PC-9 (cell line): ENCODE measurements around the gene TBCD. TPM values are rescaled to one million over a fixed set of nuclear protein-coding genes. Genes with fewer than 3 reads are reported as not detected.

Experiments used
- BruUV-seq: library from RNA; stranded (reverse); fragments of 400-500 nt; replicated peaks from 2 replicates; lab custom pipeline; 2021; lab: Mats Ljungman, UMichigan
- CTCF ChIA-PET: fragments of 300-600 bp; sonication (Branson Sonifier 250); formaldehyde crosslinking; loops from one replicate; lab custom pipeline; 2022; ENCODE audit warnings: antibody characterized with exemption; lab: Charles Lee
- POLR2A ChIA-PET: fragments of 300-600 bp; sonication (Branson Sonifier 250); formaldehyde crosslinking; loops from one replicate; lab custom pipeline; 2022; ENCODE audit warnings: antibody characterized with exemption; ENCODE audit not compliant: unreplicated experiment; lab: Charles Lee
- DNase-seq, 2 experiments: peaks; one replicate each; pipeline versions ENCODE4 v3.0.0 to v3.0.0-alpha.2; 2015 to 2022; ENCODE audit warnings: mixed read lengths in 1 of 2
- H2AFZ ChIP-seq: fragments of 200-600 bp; sonication (generic); 2 replicates; pipeline ENCODE4 v1.8.1; 2017; ENCODE audit warnings: antibody characterized with exemption
- H3F3A ChIP-seq: fragments of 200-600 bp; sonication (generic); 2 replicates; pipeline ENCODE4 v1.8.1; 2017; ENCODE audit warnings: antibody characterized with exemption, mild to moderate bottlenecking, low read depth; ENCODE audit not compliant: insufficient read depth
- H3K27ac ChIP-seq: fragments of 200-600 bp; sonication (generic); 2 replicates; pipeline ENCODE4 v1.6.1; 2016; ENCODE audit warnings: mixed run types
- H3K27me3 ChIP-seq: fragments of 200-600 bp; sonication (generic); 2 replicates; pipeline ENCODE4 v1.6.1; 2016; ENCODE audit warnings: low read depth, mixed run types; ENCODE audit not compliant: insufficient read depth
- H3K36me3 ChIP-seq: fragments of 200-600 bp; sonication (generic); 2 replicates; pipeline ENCODE4 v1.6.1; 2016; ENCODE audit warnings: low read depth, mixed run types
- H3K4me1 ChIP-seq: fragments of 200-600 bp; sonication (generic); replicated peaks from 2 replicates; pipeline ENCODE4 v1.6.1; 2016; ENCODE audit warnings: mixed run types; ENCODE audit not compliant: insufficient read depth
- H3K4me2 ChIP-seq: fragments of 200-600 bp; sonication (generic); 2 replicates; pipeline ENCODE4 v1.6.1; 2017; ENCODE audit warnings: mixed run types
- H3K4me3 ChIP-seq: fragments of 200-600 bp; sonication (generic); 2 replicates; pipeline ENCODE4 v1.6.1; 2016; ENCODE audit warnings: mixed run types
- H3K79me2 ChIP-seq: fragments of 200-600 bp; sonication (generic); 2 replicates; pipeline ENCODE4 v1.6.1; 2017; ENCODE audit warnings: low read depth, mixed run types
- H3K9me2 ChIP-seq: fragments of 200-600 bp; sonication (generic); 2 replicates; pipeline ENCODE4 v1.8.1; 2017; ENCODE audit warnings: mild to moderate bottlenecking; ENCODE audit not compliant: insufficient read depth
- H3K9me3 ChIP-seq: fragments of 200-600 bp; sonication (generic); 2 replicates; pipeline ENCODE4 v1.8.1; 2016; ENCODE audit warnings: low read depth; ENCODE audit not compliant: insufficient read depth
- H4K20me1 ChIP-seq: fragments of 200-600 bp; sonication (generic); 2 replicates; pipeline ENCODE4 v1.8.1; 2017; ENCODE audit not compliant: insufficient read depth
- CTCF ChIP-seq: fragments of 200-600 bp; sonication (generic); conservative IDR thresholded peaks from 2 replicates; pipeline ENCODE4 v1.6.1; 2017; ENCODE audit warnings: mixed run types, antibody characterized with exemption, mild to moderate bottlenecking, moderate library complexity
- EZH2 ChIP-seq: fragments of 200-600 bp; sonication (generic); IDR thresholded peaks from 2 replicates; pipeline ENCODE4 v1.8.0; 2017; ENCODE audit warnings: antibody characterized with exemption, low read depth
- intact Hi-C: fragments of 100-400 bp; cut with micrococcal nuclease; formaldehyde crosslinking; loops from one replicate; pipeline ENCODE4 v1.10.0; 2022; ENCODE audit not compliant: unreplicated experiment
- total RNA-seq: library from RNA; stranded (reverse); gene quantifications from 2 replicates; pipeline ENCODE4 v1.2.3, GENCODE V29; 2021

The TBCD gene
- total RNA-seq, 1 experiment from 2014 or later: 115 TPM

GRCh38 chr17:82779541-82779940 lies 27.7 kb downstream of the TBCD start:
- Histone ChIP-seq H4K20me1 (no peaks in the 10 kb centered on the region), H3K9me3 (no peaks in the 10 kb centered on the region), H3K79me2 (no peaks in the 10 kb centered on the region), H3F3A (no peaks in the 10 kb centered on the region), H3K36me3 (no peaks in the 10 kb centered on the region), H3K4me2 (no peak overlapping the region), H3K4me1 (peaks cover 4% of the 10 kb centered on the region; the same call in 1 of the 2 replicates), H3K9me2 (no peaks in the 10 kb centered on the region), H3K27ac (no peak overlapping the region), H2AFZ (no peak overlapping the region), H3K27me3 (no peaks in the 10 kb centered on the region), H3K4me3 (no peak overlapping the region)
- intact Hi-C loops: no loop called here
- CTCF ChIA-PET: no interaction called here
- TF ChIP-seq CTCF (no peak), EZH2 (no peak)
- no peak for DNase-seq
- no TSS peak for BruUV-seq
- POLR2A ChIA-PET: no interaction called here

DNA sequence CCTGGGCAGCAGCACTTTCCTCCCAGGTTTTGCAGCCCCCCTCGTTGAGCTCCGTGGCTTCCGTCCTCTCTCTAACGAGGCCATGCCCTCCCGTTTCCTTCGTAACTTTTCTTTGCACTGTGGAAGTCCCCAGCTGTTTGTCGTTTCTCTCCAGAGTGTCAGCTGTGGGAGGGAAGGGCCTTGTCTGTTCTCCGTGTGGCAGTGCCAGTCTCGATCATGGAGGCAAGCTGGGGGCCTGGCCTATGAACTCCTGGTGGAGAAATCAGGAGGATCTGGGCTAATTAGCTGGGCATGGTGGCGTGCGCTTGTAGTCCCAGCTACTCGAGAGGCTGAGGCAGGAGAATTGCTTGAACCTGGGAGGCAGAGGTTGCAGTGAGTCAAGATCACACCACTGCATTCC lies 28.3 kb downstream of the TBCD start:
- Histone ChIP-seq H3F3A (no peaks in the 10 kb centered on the region), H2AFZ (no peak overlapping the region), H3K4me1 (peaks cover 4% of the 10 kb centered on the region; the same call in 1 of the 2 replicates), H3K27ac (no peak overlapping the region), H4K20me1 (no peaks in the 10 kb centered on the region), H3K9me3 (no peaks in the 10 kb centered on the region), H3K27me3 (no peaks in the 10 kb centered on the region), H3K4me2 (no peak overlapping the region), H3K36me3 (no peaks in the 10 kb centered on the region), H3K4me3 (no peak overlapping the region), H3K79me2 (no peaks in the 10 kb centered on the region), H3K9me2 (no peaks in the 10 kb centered on the region)
- ChIA-PET CTCF (no interaction called here), POLR2A (no interaction called here)
- DNase-seq: no peak
- TF ChIP-seq CTCF (no peak), EZH2 (no peak)
- BruUV-seq: no TSS peak
- intact Hi-C loops: loop anchor here (5.0 kb wide), 1 partner anchor 137 kb away; no protein-coding TSS in a partner anchor

- H3K27ac ChIP-seq: no peak overlapping the region
- POLR2A ChIA-PET: interaction anchor here (0.6 kb wide), 1 partner anchor 298 kb away, joined by 5 read pairs; the partner anchor contains the start of gene METRNL
- intact Hi-C loops: loop anchor here (5.0 kb wide), 1 partner anchor 136 kb away; no protein-coding TSS in a partner anchor
Observed at GRCh38 chr17:82780971-82781893, 29.4 kb downstream of the TBCD start.

More at GRCh38 chr17:82780971-82781893, 29.4 kb downstream of the TBCD start:
- no peaks in the 10 kb centered on the region for H3K36me3 ChIP-seq
- no peak for TF ChIP-seq CTCF
- no peak for TF ChIP-seq EZH2
- DNase-seq: no peak
- no peaks in the 10 kb centered on the region for H4K20me1 ChIP-seq
- H3K4me2 ChIP-seq: no peak overlapping the region
- no peak overlapping the region for H3K4me3 ChIP-seq
- H2AFZ ChIP-seq: no peak overlapping the region
- BruUV-seq: no TSS peak
- H3K9me2 ChIP-seq: no peaks in the 10 kb centered on the region
- H3K79me2 ChIP-seq: no peaks in the 10 kb centered on the region
- peaks cover 4% of the 10 kb centered on the region; the same call in 1 of the 2 replicates for H3K4me1 ChIP-seq
- no peaks in the 10 kb centered on the region for H3K27me3 ChIP-seq
- no peaks in the 10 kb centered on the region for H3K9me3 ChIP-seq
- CTCF ChIA-PET: interaction anchor here (0.6 to 1.5 kb wide), 3 partner anchors 96 to 200 kb away, joined by 3 to 4 read pairs (median 4); no protein-coding TSS in a partner anchor
- H3F3A ChIP-seq: no peaks in the 10 kb centered on the region
